Measurements from ENCODE around the gene PCGF2.

DNA sequence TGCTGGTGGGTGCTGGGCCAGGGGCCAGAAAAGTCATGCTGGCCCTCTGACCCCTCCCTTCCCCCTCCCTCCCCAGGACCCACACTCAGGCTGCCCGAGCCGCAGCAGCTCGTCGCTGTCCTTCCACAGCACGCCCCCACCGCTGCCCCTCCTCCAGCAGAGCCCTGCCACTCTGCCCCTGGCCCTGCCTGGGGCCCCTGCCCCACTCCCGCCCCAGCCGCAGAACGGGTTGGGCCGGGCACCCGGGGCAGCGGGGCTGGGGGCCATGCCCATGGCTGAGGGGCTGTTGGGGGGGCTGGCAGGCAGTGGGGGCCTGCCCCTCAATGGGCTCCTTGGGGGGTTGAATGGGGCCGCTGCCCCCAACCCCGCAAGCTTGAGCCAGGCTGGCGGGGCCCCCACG lies 26.3 kb downstream of the PCGF2 start:
- TF ChIP-seq, protein P1, sequence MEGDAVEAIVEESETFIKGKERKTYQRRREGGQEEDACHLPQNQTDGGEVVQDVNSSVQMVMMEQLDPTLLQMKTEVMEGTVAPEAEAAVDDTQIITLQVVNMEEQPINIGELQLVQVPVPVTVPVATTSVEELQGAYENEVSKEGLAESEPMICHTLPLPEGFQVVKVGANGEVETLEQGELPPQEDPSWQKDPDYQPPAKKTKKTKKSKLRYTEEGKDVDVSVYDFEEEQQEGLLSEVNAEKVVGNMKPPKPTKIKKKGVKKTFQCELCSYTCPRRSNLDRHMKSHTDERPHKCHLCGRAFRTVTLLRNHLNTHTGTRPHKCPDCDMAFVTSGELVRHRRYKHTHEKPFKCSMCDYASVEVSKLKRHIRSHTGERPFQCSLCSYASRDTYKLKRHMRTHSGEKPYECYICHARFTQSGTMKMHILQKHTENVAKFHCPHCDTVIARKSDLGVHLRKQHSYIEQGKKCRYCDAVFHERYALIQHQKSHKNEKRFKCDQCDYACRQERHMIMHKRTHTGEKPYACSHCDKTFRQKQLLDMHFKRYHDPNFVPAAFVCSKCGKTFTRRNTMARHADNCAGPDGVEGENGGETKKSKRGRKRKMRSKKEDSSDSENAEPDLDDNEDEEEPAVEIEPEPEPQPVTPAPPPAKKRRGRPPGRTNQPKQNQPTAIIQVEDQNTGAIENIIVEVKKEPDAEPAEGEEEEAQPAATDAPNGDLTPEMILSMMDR (IDR thresholded peaks at IDR 0.05; ENCODE audit: low read length), result no peak
- TF ChIP-seq EZH2phosphoT487 (IDR thresholded peaks at IDR 0.05; ENCODE audit: low read length), result no peak
- TF ChIP-seq EZH2 (optimal IDR thresholded peaks at IDR 0.05; ENCODE audit: low read depth, low read length), result no peak
